Left renal cortex interstitium (tissue), 4 donors: ENCODE measurements around the gene ALDOA. TPM values are rescaled to one million over a fixed set of nuclear protein-coding genes. Genes with fewer than 3 reads are reported as not detected.
"Not testable (repeated sequence)": the region's sequence is repeated elsewhere in the genome, so short reads cannot be mapped to it uniquely, and the experiment has no call there.

Source experiments
- DNase-seq, 4 donors: peaks; one replicate each; pipeline ENCODE4 v3.0.0-alpha.2; 2013; ENCODE audit warnings: low read depth in 4 of 4, low spot score in 2 of 4, missing footprints in 1 of 4
- polyA plus RNA-seq, 4 donors: library from polyadenylated mRNA; unstranded; fragments of 120-200 nt; gene quantifications; one replicate each; pipeline ENCODE4 v1.2.1, GENCODE V29; 2013; ENCODE audit not compliant: insufficient read length in 4 of 4

The ALDOA gene
- polyA plus RNA-seq, 4 donors, result 469 to 648 (median 516) TPM

GRCh38 chr16:30040690-30041089 is 24.9 kb upstream of the ALDOA start:
- not testable (repeated sequence) for DNase-seq

GRCh38 chr16:30041841-30042240 is 23.7 kb upstream of the ALDOA start:
- DNase-seq, result no peak

GRCh38 chr16:30046178-30046577 is 19.4 kb upstream of the ALDOA start:
- DNase-seq, result no peak

GRCh38 chr16:30046588-30046987 is 19.0 kb upstream of the ALDOA start:
- no peak for DNase-seq

- DNase-seq, result no peak
Observed at GRCh38 chr16:30049871-30050270, 15.7 kb upstream of the ALDOA start.

GRCh38 chr16:30051518-30051917 is 14.0 kb upstream of the ALDOA start:
- DNase-seq, result no peak

- DNase-seq, result peak in 2 of 4 donors; percentile 80 to 86
Observed at GRCh38 chr16:30052671-30053372, 12.7 kb upstream of the ALDOA start.

GRCh38 chr16:30053376-30054015 is 12.1 kb upstream of the ALDOA start:
- DNase-seq, result no peak

- no peak for DNase-seq
Observed at GRCh38 chr16:30054451-30054850, 11.1 kb upstream of the ALDOA start.

GRCh38 chr16:30054959-30055553 is 10.5 kb upstream of the ALDOA start:
- DNase-seq, result no peak

- DNase-seq, result no peak
Observed at GRCh38 chr16:30060346-30060745, 5.2 kb upstream of the ALDOA start.

GRCh38 chr16:30060836-30061554 is 4.6 kb upstream of the ALDOA start:
- DNase-seq, result no peak

- no peak for DNase-seq
Observed at GRCh38 chr16:30063278-30063892, 2.2 kb upstream of the ALDOA start.

GRCh38 chr16:30063893-30064728 is 1.4 kb upstream of the ALDOA start:
- DNase-seq, result peak in 3 of 4 donors; percentile 68 to 71 (median 69)

- no peak for DNase-seq
Observed at GRCh38 chr16:30064729-30065101, 845 bp upstream of the ALDOA start.

GRCh38 chr16:30065943-30066760 is 592 bp downstream of the ALDOA start:
- DNase-seq, result peak in 1 of 4 donors; percentile 35

- no peak for DNase-seq
Observed at GRCh38 chr16:30066761-30067583, 1.4 kb downstream of the ALDOA start.

GRCh38 chr16:30067584-30067916 is 2.0 kb downstream of the ALDOA start:
- no peak for DNase-seq
